SK-N-SH treated with all-trans-retinoic acid at 6 μM for 48 hours (cell line): Measurements from ENCODE around the gene ATP2C1.

Source experiments
- ATAC-seq: fragments of 200-7000 bp; cut with Tn5 transposase; 3 replicates; pipeline ENCODE4 v1.9.1; 2020; ENCODE audit warnings: mild to moderate bottlenecking, moderate library complexity
- ARNTL ChIP-seq: fragments of 450-650 bp; formaldehyde crosslinking; IDR thresholded peaks from 2 replicates; pipeline ENCODE4 v1.5.0; 2020; ENCODE audit warnings: low read depth, mild to moderate bottlenecking, moderate library complexity, borderline replicate concordance
- BACH2 ChIP-seq: fragments of 250-450 bp; sonication (Bioruptor Pico); IDR thresholded peaks from 2 replicates; pipeline ENCODE4 v1.9.0; 2021; ENCODE audit warnings: mild to moderate bottlenecking, borderline replicate concordance
- CSDC2 ChIP-seq: fragments of 250-450 bp; sonication (Bioruptor Pico); IDR thresholded peaks from 2 replicates; pipeline ENCODE4 v1.5.0; 2020; ENCODE audit warnings: mild to moderate bottlenecking, moderate library complexity
- CSRNP3 ChIP-seq: fragments of 250-450 bp; sonication (Bioruptor Pico); IDR thresholded peaks from 2 replicates; pipeline ENCODE4 v1.5.1; 2021; ENCODE audit warnings: mild to moderate bottlenecking, moderate library complexity
- ESRRG ChIP-seq: fragments of 250-450 bp; sonication (Bioruptor Pico); IDR thresholded peaks from 2 replicates; pipeline ENCODE4 v1.6.1; 2021; ENCODE audit warnings: mild to moderate bottlenecking
- GLIS3 ChIP-seq: fragments of 250-450 bp; sonication (Bioruptor Pico); IDR thresholded peaks from 2 replicates; pipeline ENCODE4 v1.5.0; 2020; ENCODE audit warnings: mild to moderate bottlenecking, moderate library complexity
- ISL1 ChIP-seq: fragments of 250-450 bp; sonication (Bioruptor Pico); IDR thresholded peaks from 2 replicates; pipeline ENCODE4 v2.1.2; 2022; ENCODE audit warnings: mild to moderate bottlenecking, moderate library complexity
- OSR1 ChIP-seq: fragments of 250-450 bp; sonication (Bioruptor Pico); IDR thresholded peaks from 2 replicates; pipeline ENCODE4 v1.8.0; 2022; ENCODE audit warnings: moderate library complexity, mild to moderate bottlenecking, inconsistent platforms
- PATZ1 ChIP-seq: fragments of 250-450 bp; sonication (Bioruptor Pico); IDR thresholded peaks from 2 replicates; pipeline ENCODE4 v1.8.0; 2020; ENCODE audit warnings: mild to moderate bottlenecking, moderate library complexity, borderline replicate concordance
- POU6F1 ChIP-seq: fragments of 250-450 bp; sonication (Bioruptor Pico); IDR thresholded peaks from 2 replicates; pipeline ENCODE4 v1.8.0; 2021; ENCODE audit warnings: low read depth, mild to moderate bottlenecking, moderate library complexity, borderline replicate concordance
- PPARA ChIP-seq: fragments of 250-450 bp; sonication (Bioruptor Pico); IDR thresholded peaks from 2 replicates; pipeline ENCODE4 v1.5.0; 2020; ENCODE audit warnings: mild to moderate bottlenecking, borderline replicate concordance
- RARB ChIP-seq: fragments of 250-450 bp; sonication (Bioruptor Pico); IDR thresholded peaks from 2 replicates; pipeline ENCODE4 v1.8.0; 2021; ENCODE audit warnings: mild to moderate bottlenecking, moderate library complexity
- SNAI2 ChIP-seq: fragments of 250-450 bp; sonication (Bioruptor Pico); IDR thresholded peaks from 2 replicates; pipeline ENCODE4 v1.5.0; 2020; ENCODE audit warnings: mild to moderate bottlenecking, moderate library complexity
- TOX ChIP-seq: fragments of 250-450 bp; sonication (Bioruptor Pico); IDR thresholded peaks from 2 replicates; pipeline ENCODE4 v1.8.0; 2021; ENCODE audit warnings: mild to moderate bottlenecking, moderate library complexity, borderline replicate concordance
- TSHZ2 ChIP-seq: fragments of 250-450 bp; sonication (Bioruptor Pico); IDR thresholded peaks from 2 replicates; pipeline ENCODE4 v1.5.0; 2020; ENCODE audit warnings: mild to moderate bottlenecking, moderate library complexity
- ZC3H10 ChIP-seq: fragments of 250-450 bp; sonication (Bioruptor Pico); IDR thresholded peaks from 2 replicates; pipeline ENCODE4 v1.5.1; 2021; ENCODE audit warnings: mild to moderate bottlenecking, moderate library complexity
- ZFP3 ChIP-seq: fragments of 250-450 bp; sonication (Bioruptor Pico); IDR thresholded peaks from 2 replicates; pipeline ENCODE4 v1.5.0; 2020; ENCODE audit warnings: mild to moderate bottlenecking, moderate library complexity
- ZFP30 ChIP-seq: fragments of 450-650 bp; formaldehyde crosslinking; IDR thresholded peaks from 2 replicates; pipeline ENCODE4 v1.5.0; 2022; ENCODE audit warnings: mild to moderate bottlenecking, moderate library complexity
- ZNF565 ChIP-seq: fragments of 450-650 bp; formaldehyde crosslinking; conservative IDR thresholded peaks from 2 replicates; pipeline ENCODE4 v1.5.0; 2020; ENCODE audit warnings: low read depth, mild to moderate bottlenecking, moderate library complexity
- ZNF8 ChIP-seq: fragments of 450-650 bp; formaldehyde crosslinking; IDR thresholded peaks from 2 replicates; pipeline ENCODE4 v1.5.0; 2020; ENCODE audit warnings: mild to moderate bottlenecking, moderate library complexity

ATP2C1 gene

DNA sequence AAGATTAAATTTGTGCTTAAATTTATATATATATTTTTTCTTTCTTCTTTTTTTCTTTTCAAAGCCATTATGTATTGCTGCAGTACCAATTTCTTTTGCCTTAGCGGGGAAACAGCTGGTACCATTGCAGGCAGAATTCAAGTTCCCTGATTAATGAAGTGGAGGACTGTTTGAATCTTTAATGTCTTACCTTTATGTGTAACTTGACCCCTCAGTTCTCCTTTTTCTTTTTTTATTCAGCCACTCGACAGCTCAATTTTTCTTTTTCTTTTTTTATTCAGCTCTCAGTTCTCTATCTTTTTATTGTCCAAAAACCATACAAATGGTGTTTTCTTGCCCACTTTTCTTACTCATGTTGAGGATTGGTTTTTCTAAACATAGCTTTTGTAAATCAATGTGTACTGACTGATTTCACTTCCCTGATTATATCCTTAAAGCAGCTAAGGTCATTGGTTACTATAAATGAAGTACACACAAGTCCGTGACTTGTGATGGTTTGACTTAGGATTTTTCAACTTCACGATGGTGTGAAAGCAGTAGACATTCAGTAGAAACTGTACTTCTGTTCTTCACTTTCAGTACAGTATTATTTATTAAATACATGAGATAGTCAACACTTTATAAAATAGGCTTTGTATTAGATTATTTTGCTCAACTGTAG lies 22.8 kb downstream of the ATP2C1 start:
- no peak for ATAC-seq
- TF ChIP-seq PATZ1 (CRISPR knock-in tag) (no peak), TSHZ2 (no peak), ZFP3 (CRISPR knock-in tag) (no peak), PPARA (CRISPR knock-in tag) (no peak), ZNF565 (CRISPR knock-in tag) (no peak), CSRNP3 (CRISPR knock-in tag) (no peak)

GRCh38 chr3:130918328-130918727 lies 24.4 kb downstream of the ATP2C1 start:
- no peak for TF ChIP-seq ARNTL (CRISPR knock-in tag)
- TF ChIP-seq PPARA (CRISPR knock-in tag), result no peak
- TF ChIP-seq GLIS3, result no peak
- TF ChIP-seq ZC3H10 (CRISPR knock-in tag), result no peak
- TF ChIP-seq, all 23 proteins: peak for 0
- no peak for ATAC-seq

DNA sequence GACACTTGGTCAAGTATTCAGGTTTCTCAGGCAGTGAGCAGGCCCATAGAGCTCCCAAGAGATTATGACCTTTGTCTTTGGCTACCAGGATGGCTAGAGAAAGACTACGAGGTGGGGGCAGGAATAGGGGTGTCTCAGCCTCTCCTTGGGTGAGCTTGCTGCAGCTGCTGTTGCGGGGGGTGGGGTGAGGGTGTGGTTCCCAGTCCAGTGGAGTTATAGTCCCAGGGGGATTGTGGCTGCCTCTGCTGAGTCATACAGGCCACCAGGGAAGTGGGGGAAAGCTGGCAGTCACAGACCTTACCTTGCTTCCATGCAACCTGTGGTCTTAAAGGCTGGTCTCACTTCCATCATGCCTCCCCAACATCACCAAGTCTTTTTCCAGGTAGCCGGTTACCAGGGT lies 31.7 kb downstream of the ATP2C1 start:
- no peak for ATAC-seq
- TF ChIP-seq PPARA (CRISPR knock-in tag) (no peak), GLIS3 (no peak), ARNTL (CRISPR knock-in tag) (no peak), SNAI2 (CRISPR knock-in tag) (no peak), OSR1 (CRISPR knock-in tag) (no peak), RARB (CRISPR knock-in tag) (no peak), BACH2 (CRISPR knock-in tag) (no peak), TOX (CRISPR knock-in tag) (no peak), ZFP30 (CRISPR knock-in tag) (no peak), ZNF8 (CRISPR knock-in tag) (no peak), TSHZ2 (no peak), CSDC2 (CRISPR knock-in tag) (no peak), POU6F1 (CRISPR knock-in tag) (no peak), ISL1 (CRISPR knock-in tag) (no peak), CSRNP3 (CRISPR knock-in tag) (no peak), ESRRG (CRISPR knock-in tag) (no peak)
